GM23338 (cell line): ENCODE results near the gene PABPN1.

ENCODE experiments used
- CREB1 ChIP-seq: fragments of 250-450 bp; sonication (Bioruptor Pico); IDR thresholded peaks from 2 replicates; pipeline ENCODE4 v1.5.0; 2020; ENCODE audit warnings: low read depth, mild to moderate bottlenecking, moderate library complexity
- EZH2 ChIP-seq: fragments of 200-600 bp; sonication (generic); IDR thresholded peaks from one replicate; pipeline ENCODE4 v1.8.0; 2017; ENCODE audit warnings: antibody characterized with exemption, mild to moderate bottlenecking, low read depth; ENCODE audit not compliant: unreplicated experiment
- EZH2phosphoT487 ChIP-seq: fragments of 200-600 bp; sonication (generic); IDR thresholded peaks from one replicate; pipeline ENCODE4 v1.8.1; 2018; ENCODE audit warnings: antibody characterized with exemption; ENCODE audit not compliant: unreplicated experiment
- JUNB ChIP-seq: IDR thresholded peaks from one replicate; pipeline ENCODE4 v1.6.1; 2016; ENCODE audit warnings: antibody characterized with exemption; ENCODE audit not compliant: unreplicated experiment
- POLR2AphosphoS5 ChIP-seq: IDR thresholded peaks from 2 replicates; pipeline ENCODE4 v1.6.1; 2016; ENCODE audit warnings: antibody characterized with exemption, low read depth
- REST ChIP-seq: IDR thresholded peaks from one replicate; pipeline ENCODE4 v1.6.1; 2018; ENCODE audit warnings: antibody characterized with exemption; ENCODE audit not compliant: unreplicated experiment
- ZNF331 ChIP-seq: fragments of 250-450 bp; sonication (Bioruptor Pico); IDR thresholded peaks from 2 replicates; pipeline ENCODE4 v1.5.0; 2020; ENCODE audit warnings: low read depth, mild to moderate bottlenecking, moderate library complexity
- TF ChIP-seq, protein P1 (sequence below), 2 experiments: fragments of 200-600 bp in 1 of 2; sonication (generic) in 1 of 2; conservative IDR thresholded peaks; 2 replicates each; pipeline versions ENCODE4 v1.5.1 to v1.6.1; 2016 to 2017; ENCODE audit warnings: antibody characterized with exemption in 2 of 2, low read depth in 2 of 2, mild to moderate bottlenecking in 2 of 2, moderate library complexity in 1 of 2

DNA sequence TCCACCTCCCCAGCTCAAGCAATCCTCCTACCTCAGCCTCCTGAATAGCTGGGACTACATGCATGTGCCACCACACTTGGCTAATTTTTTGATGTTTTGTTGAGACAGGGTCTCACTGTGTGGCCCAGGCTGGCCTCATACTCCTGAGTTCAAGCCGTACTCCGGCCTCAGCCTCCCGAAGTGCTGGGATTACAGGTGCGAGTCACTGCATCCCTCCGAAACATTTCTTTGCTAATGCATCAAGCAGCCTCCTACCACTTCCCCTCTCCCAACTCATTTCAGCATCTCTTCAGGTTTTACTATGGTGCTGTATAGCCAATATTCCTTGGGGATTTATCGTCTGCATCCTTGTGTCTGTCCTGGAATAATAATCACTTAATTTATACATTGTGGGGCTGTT lies 33.7 kb downstream of the PABPN1 start:
- TF ChIP-seq REST, result no peak
- no peak for TF ChIP-seq POLR2AphosphoS5
- no peak for TF ChIP-seq EZH2
- TF ChIP-seq JUNB, result no peak
- TF ChIP-seq, protein P1, sequence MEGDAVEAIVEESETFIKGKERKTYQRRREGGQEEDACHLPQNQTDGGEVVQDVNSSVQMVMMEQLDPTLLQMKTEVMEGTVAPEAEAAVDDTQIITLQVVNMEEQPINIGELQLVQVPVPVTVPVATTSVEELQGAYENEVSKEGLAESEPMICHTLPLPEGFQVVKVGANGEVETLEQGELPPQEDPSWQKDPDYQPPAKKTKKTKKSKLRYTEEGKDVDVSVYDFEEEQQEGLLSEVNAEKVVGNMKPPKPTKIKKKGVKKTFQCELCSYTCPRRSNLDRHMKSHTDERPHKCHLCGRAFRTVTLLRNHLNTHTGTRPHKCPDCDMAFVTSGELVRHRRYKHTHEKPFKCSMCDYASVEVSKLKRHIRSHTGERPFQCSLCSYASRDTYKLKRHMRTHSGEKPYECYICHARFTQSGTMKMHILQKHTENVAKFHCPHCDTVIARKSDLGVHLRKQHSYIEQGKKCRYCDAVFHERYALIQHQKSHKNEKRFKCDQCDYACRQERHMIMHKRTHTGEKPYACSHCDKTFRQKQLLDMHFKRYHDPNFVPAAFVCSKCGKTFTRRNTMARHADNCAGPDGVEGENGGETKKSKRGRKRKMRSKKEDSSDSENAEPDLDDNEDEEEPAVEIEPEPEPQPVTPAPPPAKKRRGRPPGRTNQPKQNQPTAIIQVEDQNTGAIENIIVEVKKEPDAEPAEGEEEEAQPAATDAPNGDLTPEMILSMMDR (conservative IDR thresholded peaks at IDR 0.05; ENCODE audit: low read depth in 2 of 2), result no peak
- no peak for TF ChIP-seq CREB1
- no peak for TF ChIP-seq ZNF331 (CRISPR knock-in tag)
- TF ChIP-seq EZH2phosphoT487, result no peak
